Kidney epithelial cell (primary cell): Measurements from ENCODE around the gene ZNF764. TPM values are rescaled to one million over a fixed set of nuclear protein-coding genes. Genes with fewer than 3 reads are reported as not detected.
"Not testable (repeated sequence)": the region's sequence is repeated elsewhere in the genome, so short reads cannot be mapped to it uniquely, and the experiment has no call there.

Experiments used
- DNase-seq: peaks from one replicate; pipeline ENCODE4 v3.0.0-alpha.2; 2010; ENCODE audit warnings: low read depth
- H3K27me3 ChIP-seq: 2 replicates; pipeline ENCODE4 v1.6.0; 2011; ENCODE audit warnings: low read length; ENCODE audit not compliant: control insufficient read depth, insufficient read depth
- H3K36me3 ChIP-seq: 2 replicates; pipeline ENCODE4 v1.5.1; 2011; ENCODE audit warnings: low read length; ENCODE audit not compliant: control insufficient read depth, insufficient read depth
- H3K4me3 ChIP-seq: 2 replicates; pipeline ENCODE4 v1.5.1; 2011; ENCODE audit warnings: low read depth, mild to moderate bottlenecking, control low read depth, low read length
- CTCF ChIP-seq: IDR thresholded peaks from 2 replicates; pipeline ENCODE4 v1.5.1; 2011; ENCODE audit warnings: mild to moderate bottlenecking, moderate library complexity, low read length, control low read depth, inconsistent platforms; ENCODE audit not compliant: insufficient read depth, poor library complexity, severe bottlenecking
- total RNA-seq: library from RNA; depleted of rRNA; stranded (reverse); fragments of >200 nt; gene quantifications from 2 replicates; pipeline ENCODE4 v1.2.3, GENCODE V29; 2015

Gene ZNF764
- total RNA-seq, 1 donor from 2014 or later, result 8.5 TPM

- no peak for DNase-seq
Measured at GRCh38 chr16:30602616-30603277, 44.6 kb upstream of the ZNF764 start.

GRCh38 chr16:30601966-30602365 lies 43.8 kb upstream of the ZNF764 start:
- H3K36me3 ChIP-seq, result peaks cover 2% of the 10 kb centered on the region
- H3K4me3 ChIP-seq, result no peak overlapping the region
- H3K27me3 ChIP-seq, result no peaks in the 10 kb centered on the region
- no peak for DNase-seq
- no peak for TF ChIP-seq CTCF

More at GRCh38 chr16:30602616-30603277, 44.6 kb upstream of the ZNF764 start:
- H3K4me3 ChIP-seq, result no peak overlapping the region
- no peaks in the 10 kb centered on the region for H3K27me3 ChIP-seq
- no peak for TF ChIP-seq CTCF
- peaks cover 2% of the 10 kb centered on the region for H3K36me3 ChIP-seq

GRCh38 chr16:30600929-30601328 lies 42.8 kb upstream of the ZNF764 start:
- TF ChIP-seq CTCF, result no peak
- DNase-seq, result no peak
- Histone ChIP-seq H3K36me3 (peaks cover 2% of the 10 kb centered on the region), H3K27me3 (no peaks in the 10 kb centered on the region), H3K4me3 (no peak overlapping the region)

DNA sequence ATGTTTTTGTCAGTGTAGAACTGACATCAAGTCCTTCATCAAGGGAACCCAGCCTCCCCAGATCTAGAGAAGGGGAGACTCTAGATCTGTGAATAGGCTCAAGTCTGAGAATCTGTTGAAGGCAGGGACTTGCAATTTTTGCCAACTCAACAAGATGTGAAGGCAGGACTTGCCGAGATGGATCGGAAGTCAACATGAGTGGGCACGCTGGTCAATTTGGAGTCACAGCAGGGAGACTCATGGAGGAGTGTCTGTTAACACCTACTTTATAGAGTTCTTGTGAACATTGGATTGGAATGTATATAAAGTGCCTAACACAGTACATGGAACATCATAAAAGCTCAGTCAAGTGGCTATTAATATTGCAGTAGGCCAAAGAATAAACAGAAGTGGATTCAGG lies 42.0 kb upstream of the ZNF764 start:
- no peak for DNase-seq
- Histone ChIP-seq H3K27me3 (no peaks in the 10 kb centered on the region), H3K36me3 (peaks cover 2% of the 10 kb centered on the region), H3K4me3 (no peak overlapping the region)
- TF ChIP-seq CTCF, result no peak

DNA sequence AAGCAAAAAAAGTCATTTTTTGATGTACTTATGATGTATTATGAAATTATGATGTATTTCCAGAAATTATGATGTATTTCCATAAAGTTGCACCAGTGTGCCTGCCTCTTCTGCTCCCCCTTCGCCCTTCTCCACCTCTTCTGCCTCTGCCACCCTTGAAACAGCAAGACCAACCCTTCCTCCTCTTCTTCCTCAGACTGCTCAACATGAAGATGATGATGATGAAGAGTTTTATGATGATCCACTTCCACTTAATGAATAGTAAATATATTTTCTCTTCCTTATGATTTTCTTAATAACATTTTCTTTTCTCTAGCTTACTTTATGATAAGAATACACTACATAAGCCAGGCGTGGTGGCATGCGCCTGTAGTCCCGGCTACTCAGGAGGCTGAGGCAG lies 34.7 kb upstream of the ZNF764 start:
- no peak for DNase-seq
- H3K4me3 ChIP-seq, result no peak overlapping the region
- TF ChIP-seq CTCF, result no peak
- no peaks in the 10 kb centered on the region for H3K36me3 ChIP-seq
- no peaks in the 10 kb centered on the region for H3K27me3 ChIP-seq

- H3K4me3 ChIP-seq, DNase-seq, H3K36me3 ChIP-seq, H3K27me3 ChIP-seq: not testable (repeated sequence)
Measured at GRCh38 chr16:30590869-30591268, 32.7 kb upstream of the ZNF764 start.

- not testable (repeated sequence) for H3K27me3 ChIP-seq, H3K4me3 ChIP-seq, H3K36me3 ChIP-seq, DNase-seq
Measured at GRCh38 chr16:30589582-30589981, 31.4 kb upstream of the ZNF764 start.
